ENCODE data around the gene MRPS12.

DNA sequence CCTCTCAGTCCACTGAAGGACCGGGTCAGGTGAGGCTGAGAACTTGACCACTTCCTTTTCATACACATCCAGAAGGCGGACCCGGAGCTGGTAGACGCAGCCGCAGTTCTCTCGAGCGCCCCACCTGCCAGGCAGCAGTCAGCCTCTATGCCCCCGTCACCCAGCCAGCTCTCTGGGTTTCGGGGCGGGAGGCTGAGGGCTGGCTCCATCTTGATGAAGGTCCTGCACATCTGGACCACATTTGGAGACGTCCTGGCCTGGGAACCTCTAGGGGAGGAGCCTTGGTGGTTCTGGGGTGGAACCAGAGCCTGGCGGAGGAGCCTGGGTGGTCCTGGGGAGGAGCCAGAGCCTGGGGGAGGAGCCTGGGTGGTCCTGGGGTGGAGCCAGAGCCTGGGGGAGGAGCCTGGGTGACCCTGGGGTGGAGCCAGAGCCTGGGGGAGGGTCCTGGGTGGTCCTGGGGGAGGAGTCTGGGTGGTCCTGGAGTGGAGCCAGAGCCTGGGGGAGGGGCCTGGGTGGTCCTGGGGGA, 14.3 kb downstream of the MRPS12 start:
- no peak for TF ChIP-seq HNRNPK (IDR thresholded peaks at IDR 0.05; ENCODE audit: low read depth, low read length, poor library complexity, severe bottlenecking)
- no peak for TF ChIP-seq ZNF24 (IDR thresholded peaks at IDR 0.05)
- no peak for TF ChIP-seq MAFK (conservative IDR thresholded peaks at IDR 0.05 in 1 of 2, IDR thresholded peaks at IDR 0.05 in 1 of 2; ENCODE audit: low read length in 2 of 2)
- TF ChIP-seq BATF2 (CRISPR knock-in tag; IDR thresholded peaks at IDR 0.05) = no peak
- no peak for TF ChIP-seq EHMT2 (IDR thresholded peaks at IDR 0.05; ENCODE audit: borderline replicate concordance, low read depth, low read length)
